GM21515 (cell line): ENCODE data around the gene NT5DC1.

Experiments
- ATAC-seq: cut with Tn5 transposase; IDR thresholded peaks from one replicate; pipeline ENCODE4 v1.9.1; 2021; ENCODE audit not compliant: unreplicated experiment

The NT5DC1 gene

DNA sequence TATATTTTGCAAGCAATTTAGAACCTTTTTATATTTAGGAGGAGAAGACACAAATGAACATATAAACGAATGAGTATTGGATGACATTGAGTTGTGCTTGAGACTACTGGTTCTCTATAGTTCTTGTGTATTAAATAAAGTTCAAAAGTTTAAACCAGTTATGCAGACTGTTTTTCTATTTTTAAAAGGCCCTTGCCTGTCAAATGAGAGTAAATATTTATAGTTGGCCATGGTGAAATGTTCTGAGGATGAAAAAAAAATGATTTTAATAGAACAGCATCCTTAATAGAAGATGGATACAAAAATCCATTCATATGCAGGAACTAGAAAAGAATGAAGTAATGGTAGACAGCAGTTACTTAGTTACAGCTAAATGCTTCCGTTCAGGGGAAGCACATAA is 88.8 kb downstream of the NT5DC1 start:
- no peak for ATAC-seq

GRCh38 chr6:116190550-116190949 is 89.9 kb downstream of the NT5DC1 start:
- ATAC-seq: no peak

- ATAC-seq: no peak
These were observed 91.2 kb downstream of the NT5DC1 start for GRCh38 chr6:116191881-116192280.

- ATAC-seq: no peak
These were observed 92.1 kb downstream of the NT5DC1 start for GRCh38 chr6:116192786-116193185.

GRCh38 chr6:116196841-116197240 is 96.2 kb downstream of the NT5DC1 start:
- no peak for ATAC-seq

DNA sequence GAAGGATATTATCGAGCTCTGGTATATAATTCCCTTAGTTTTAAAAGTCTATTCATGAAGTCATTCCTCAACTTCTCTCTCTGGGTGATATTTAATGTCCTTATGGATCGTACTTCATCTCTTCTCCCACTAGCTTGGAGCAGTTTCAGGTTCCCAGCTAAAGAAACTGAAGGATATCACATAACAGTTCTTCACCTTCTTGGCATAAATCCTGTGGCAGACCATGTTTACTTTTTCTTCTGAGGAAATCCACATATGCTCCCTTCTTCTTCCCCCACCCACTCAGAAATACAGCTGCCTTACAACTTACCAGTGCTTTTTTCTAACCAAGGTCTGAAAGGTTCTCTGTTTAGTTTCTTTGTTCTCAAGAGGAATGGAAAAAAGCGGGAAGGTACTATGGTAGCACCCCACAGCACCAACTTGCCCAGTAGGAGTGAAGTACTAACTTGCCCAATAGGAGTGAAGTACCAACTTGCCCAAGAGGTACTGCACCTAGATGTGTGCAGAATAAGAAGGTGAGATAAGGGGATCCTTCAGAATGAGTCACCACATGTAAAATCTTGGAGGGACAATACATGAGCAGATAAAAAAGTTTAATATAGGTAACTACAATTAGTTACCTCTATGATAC is 100.1 kb downstream of the NT5DC1 start:
- no peak for ATAC-seq

DNA sequence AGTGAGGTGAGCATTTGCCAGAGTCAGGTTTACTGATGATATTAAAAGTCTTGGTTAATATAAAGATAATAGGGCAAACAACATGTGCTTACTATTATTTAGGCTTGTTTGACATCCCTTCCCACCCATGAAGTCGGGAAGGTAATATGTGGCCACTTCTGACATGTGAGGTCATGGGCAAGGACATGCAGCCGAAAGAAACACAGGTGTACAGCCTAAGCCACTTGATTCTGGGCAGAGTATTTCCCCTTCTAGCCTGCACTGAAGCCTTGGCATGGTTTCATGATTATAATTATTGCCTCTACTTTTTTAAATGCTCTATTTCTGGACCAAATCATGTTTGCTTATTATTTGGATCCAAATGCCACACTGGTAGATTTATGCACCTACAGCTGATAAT is 100.9 kb downstream of the NT5DC1 start:
- no peak for ATAC-seq

- no peak for ATAC-seq
These were observed 104.6 kb downstream of the NT5DC1 start for GRCh38 chr6:116205281-116205680.

DNA sequence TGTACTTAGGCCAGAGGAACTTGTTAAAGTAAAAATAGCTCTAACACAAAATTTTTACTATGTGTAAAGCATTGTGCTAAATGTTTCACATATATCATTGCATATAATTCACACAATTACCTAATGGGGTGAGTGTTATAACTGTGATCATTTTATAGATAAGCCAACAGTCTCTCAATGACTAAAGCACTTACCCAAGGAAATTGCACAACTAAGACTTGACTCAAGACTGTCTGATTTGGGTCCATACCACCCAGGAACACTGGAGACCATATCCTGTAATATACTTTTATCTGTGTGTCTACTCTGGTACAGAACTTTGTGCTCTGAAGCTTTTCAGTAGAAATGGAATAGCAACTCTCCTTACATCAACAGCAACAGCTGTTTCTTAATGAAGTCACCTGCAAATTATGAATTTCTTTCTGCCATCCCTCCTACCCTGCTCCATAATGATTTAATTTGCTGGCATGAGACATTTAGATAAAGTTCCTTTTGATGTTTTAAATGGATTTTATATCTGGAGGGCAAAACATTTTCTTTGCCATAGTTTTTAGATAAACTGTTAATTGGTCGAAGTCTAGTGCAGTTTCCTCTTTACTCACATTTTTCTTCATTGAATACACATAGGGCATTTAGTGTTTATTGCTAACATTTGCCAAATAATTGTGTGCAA is 105.7 kb downstream of the NT5DC1 start:
- ATAC-seq: no peak

- no peak for ATAC-seq
These were observed 107.6 kb downstream of the NT5DC1 start for GRCh38 chr6:116208056-116208785.

- ATAC-seq: no peak
These were observed 109.7 kb downstream of the NT5DC1 start for GRCh38 chr6:116210316-116210715.

- no peak for ATAC-seq
These were observed 110.2 kb downstream of the NT5DC1 start for GRCh38 chr6:116210750-116211425.

DNA sequence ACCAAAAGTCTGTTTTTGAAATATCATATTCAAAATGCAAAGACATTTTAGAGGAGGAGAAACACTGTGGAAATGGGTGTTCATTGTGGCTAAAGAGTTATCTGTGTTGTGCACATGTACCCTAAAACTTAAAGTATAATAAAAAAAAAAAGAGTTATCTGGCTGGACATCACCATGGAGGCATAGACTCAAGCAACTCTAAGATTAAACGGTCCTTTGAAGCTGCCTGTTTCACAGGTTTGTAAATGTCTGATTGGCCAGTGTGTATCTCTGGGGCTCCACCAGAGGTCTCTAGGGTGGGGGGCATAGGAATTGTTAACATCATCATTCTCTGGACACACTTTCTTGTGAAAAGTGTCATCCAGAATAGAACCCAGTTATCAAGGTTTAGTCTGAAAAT is 114.0 kb downstream of the NT5DC1 start:
- no peak for ATAC-seq

DNA sequence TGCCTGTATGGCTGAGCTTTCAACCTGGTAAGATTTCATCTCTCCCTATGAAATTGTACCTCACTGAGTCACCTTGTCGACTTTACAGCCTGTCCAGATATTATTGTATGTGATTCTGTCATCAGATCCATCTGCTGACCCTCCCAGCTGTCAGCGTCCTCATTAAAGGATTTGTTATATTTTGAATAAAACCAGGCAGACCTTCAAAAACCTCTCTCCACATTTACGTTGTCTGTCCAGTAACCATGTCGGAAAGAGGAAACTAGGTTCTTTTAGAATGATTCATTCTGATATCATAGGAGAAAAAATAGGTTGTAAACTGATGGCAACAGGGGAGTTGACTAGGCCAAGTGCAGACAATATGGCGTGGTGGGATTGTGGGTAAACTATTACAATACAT is 114.8 kb downstream of the NT5DC1 start:
- ATAC-seq: no peak

DNA sequence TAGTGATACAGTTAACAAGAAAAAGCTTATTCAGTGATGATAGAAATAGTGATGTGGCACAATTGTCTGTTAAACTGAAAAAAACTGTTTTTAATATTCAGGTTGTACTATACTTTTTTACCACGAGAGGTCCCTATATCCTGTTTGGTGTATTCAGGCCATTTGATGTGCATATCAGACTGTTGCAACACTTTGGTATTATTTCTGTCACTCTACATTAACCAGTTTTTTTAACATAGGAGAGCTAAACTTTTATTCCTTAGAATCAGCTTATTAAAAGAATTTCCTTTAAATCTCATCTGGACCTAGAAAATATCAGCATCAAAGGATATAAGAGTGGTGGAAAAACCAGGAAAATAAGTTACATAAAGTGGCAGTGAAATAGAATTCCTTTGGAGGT is 116.4 kb downstream of the NT5DC1 start:
- no peak for ATAC-seq

DNA sequence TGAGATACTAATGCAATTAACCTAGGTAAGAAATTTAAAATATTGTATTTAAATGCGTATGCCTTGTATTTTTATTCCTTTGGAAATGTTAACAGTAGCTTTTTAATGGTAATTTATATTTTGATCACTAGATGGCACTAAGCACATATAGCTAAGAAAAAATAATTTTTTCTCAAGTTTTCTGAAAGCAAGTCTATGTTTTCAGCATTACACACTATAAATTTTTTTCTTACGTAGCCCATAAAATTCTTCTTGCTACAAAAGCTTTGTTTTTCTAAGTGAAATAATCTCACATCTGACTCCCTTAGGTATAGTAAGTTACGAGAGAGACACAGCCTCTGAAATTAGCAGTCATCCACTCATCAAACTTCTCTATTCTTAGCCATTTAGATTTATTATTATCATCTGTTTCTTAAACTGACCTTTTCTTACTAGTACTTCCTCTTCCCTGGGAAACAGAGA is 117.5 kb downstream of the NT5DC1 start:
- ATAC-seq: no peak

- no peak for ATAC-seq
These were observed 118.2 kb downstream of the NT5DC1 start for GRCh38 chr6:116218866-116219265.

- ATAC-seq: no peak
These were observed 120.4 kb downstream of the NT5DC1 start for GRCh38 chr6:116221067-116221466.

GRCh38 chr6:116221911-116222310 is 121.3 kb downstream of the NT5DC1 start:
- ATAC-seq: no peak

DNA sequence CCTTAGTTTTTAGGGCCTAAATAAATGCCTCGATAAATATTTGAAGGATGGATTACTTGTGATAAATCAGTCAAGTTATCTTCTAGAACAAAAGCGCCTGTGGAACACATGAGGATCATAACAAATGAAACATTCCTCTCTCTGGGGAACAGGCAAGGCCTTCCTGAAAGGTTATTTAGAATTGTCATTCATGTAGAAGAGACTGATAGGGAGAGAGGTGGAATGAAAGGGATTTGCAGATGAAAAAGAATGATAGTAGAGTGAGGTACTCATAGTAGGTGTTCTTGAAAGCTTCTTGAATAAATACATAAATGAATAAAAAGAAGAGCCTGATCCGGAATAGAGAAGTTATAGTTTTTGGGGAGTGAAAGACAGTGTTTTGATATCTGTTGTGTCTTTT is 122.7 kb downstream of the NT5DC1 start:
- ATAC-seq: no peak

GRCh38 chr6:116229287-116229913 is 128.7 kb downstream of the NT5DC1 start:
- ATAC-seq: no peak
